Measurements from ENCODE around the gene GABBR2.

The GABBR2 gene

DNA sequence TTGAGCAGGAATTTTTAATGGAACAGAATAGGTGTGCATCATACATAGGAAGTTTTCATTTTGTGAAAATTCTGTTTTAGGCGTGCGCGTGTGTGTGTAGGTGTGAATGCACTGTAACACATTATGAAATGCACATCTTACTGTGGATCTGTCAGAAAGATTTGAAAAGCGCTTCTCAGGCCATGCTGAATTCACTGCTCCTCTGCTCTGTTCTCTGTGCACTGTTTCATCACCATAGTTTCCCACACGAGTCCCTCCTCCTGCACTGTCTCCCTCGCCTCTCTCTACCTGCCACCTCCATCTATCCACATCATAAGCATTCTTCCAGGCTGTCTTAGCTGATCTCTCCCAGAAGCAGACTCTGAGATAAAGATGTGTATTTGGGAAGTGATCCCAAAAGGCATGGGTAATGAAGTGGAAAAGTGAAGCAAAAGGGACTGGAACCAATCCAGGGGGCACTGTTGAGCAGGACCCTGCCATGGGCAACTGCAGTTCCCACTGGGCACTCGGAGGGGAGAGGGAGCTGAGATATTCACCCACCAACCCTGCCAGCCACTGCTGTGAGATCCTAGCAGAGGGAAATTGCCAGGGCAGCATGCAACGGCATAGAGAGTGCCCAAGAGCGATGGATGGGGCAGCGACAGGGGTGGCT is 65.9 kb downstream of the GABBR2 start:
- no peak for DNase-seq (ENCODE audit: low spot score)
- H3K27ac ChIP-seq = no peak overlapping the region
- TF ChIP-seq, protein P1, sequence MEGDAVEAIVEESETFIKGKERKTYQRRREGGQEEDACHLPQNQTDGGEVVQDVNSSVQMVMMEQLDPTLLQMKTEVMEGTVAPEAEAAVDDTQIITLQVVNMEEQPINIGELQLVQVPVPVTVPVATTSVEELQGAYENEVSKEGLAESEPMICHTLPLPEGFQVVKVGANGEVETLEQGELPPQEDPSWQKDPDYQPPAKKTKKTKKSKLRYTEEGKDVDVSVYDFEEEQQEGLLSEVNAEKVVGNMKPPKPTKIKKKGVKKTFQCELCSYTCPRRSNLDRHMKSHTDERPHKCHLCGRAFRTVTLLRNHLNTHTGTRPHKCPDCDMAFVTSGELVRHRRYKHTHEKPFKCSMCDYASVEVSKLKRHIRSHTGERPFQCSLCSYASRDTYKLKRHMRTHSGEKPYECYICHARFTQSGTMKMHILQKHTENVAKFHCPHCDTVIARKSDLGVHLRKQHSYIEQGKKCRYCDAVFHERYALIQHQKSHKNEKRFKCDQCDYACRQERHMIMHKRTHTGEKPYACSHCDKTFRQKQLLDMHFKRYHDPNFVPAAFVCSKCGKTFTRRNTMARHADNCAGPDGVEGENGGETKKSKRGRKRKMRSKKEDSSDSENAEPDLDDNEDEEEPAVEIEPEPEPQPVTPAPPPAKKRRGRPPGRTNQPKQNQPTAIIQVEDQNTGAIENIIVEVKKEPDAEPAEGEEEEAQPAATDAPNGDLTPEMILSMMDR (conservative IDR thresholded peaks at IDR 0.05; ENCODE audit: low read depth) = no peak
- POLR2A ChIA-PET (ENCODE audit: low non-redundant PET) = no interaction called here
- CTCF ChIA-PET = interaction anchor here (0.8 kb wide), 1 partner anchor 92 kb away, joined by 3 read pairs; no protein-coding TSS in a partner anchor

DNA sequence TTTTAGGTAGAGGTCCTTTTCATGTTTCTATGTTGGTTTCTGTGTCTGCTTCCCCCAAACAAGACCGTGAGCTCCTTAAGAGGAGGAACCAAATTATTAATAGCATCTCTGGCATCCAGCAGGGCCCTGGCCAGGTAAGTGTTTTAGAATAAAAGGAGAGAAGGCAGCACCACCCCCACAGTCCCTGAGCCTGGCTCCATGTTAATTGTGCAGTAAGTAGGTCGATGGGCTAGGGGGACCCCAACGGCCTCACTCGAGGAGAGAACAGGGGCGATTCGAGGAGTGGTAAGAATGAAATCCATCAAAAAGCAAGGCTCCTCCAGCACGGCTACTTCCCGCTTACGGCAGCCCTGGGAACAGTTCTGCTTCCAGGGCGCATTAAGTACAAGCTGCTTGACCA is 67.0 kb downstream of the GABBR2 start:
- ChIA-PET POLR2A (ENCODE audit: low non-redundant PET) (no interaction called here), CTCF (no interaction called here)
- TF ChIP-seq, protein P1 (conservative IDR thresholded peaks at IDR 0.05; ENCODE audit: low read depth) = no peak

DNA sequence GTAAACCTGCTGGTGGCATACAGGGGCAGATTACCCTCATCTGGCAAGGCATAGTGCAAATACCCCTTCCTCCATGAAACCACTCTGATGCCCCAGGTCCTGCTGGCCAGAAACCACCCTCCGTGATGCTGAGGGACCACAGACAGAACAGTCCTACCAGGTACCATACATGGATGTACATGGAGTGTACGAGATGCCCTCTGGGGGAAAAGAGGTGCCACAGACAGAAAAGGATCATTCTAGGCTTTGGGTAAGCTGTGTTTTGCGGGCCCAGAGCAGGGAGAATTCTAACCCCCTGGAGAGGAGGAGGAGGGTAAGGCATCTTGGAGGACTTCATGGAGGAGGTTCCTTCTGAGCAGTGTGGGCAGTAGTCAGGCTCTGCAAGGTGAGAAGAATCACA is 68.3 kb downstream of the GABBR2 start:
- CTCF ChIA-PET = no interaction called here

More for the DNA sequence above, 67.0 kb downstream of the GABBR2 start:
- no peak overlapping the region for H3K27ac ChIP-seq
- no peak for DNase-seq (ENCODE audit: low spot score)

DNA sequence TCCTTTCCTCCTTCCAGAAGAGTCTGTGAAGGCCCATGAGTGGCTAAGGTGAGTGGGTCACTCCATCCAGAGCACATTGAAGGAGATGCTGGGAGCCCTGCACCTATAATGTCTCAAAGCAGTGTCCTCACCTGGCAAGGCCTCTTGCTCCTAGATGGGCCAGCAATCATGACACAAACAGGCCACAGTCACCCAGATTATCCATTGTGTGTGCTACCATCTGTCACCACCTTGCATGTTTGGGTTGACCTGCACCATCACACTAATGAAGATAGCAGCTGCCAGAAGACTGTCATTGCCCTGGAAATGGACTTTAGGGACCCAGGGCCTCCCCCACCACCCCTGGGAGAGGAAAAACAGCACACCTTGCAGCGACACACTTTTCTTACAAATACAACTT is 69.6 kb downstream of the GABBR2 start:
- no peak for DNase-seq (ENCODE audit: low spot score)
- CTCF ChIA-PET = no interaction called here
- TF ChIP-seq, protein P1 (conservative IDR thresholded peaks at IDR 0.05; ENCODE audit: low read depth) = no peak
- no peak overlapping the region for H3K27ac ChIP-seq
- POLR2A ChIA-PET (ENCODE audit: low non-redundant PET) = no interaction called here

More for the DNA sequence above, 68.3 kb downstream of the GABBR2 start:
- H3K27ac ChIP-seq = no peak overlapping the region
- DNase-seq (ENCODE audit: low spot score) = no peak
- POLR2A ChIA-PET (ENCODE audit: low non-redundant PET) = no interaction called here
- TF ChIP-seq, protein P1 (conservative IDR thresholded peaks at IDR 0.05; ENCODE audit: low read depth) = no peak

DNA sequence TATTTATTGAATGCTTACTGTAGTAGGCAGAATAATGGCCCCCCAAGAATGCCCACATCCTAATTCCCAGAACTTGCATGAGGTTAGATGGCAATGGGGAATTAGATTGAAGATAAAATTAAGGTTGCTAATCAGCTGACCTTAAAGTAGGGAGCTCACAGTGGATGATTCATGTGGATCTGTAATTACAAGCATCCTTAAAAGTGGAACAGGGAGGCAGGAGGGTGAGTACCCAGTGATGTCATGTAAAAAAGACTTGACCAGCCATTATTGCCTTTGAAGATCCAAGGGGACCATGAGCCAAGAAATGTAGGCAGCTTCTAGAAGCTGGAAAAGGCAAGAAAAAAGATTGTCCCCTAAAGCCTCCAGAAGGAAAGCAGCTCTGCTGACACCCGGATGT is 71.4 kb downstream of the GABBR2 start:
- CTCF ChIA-PET = no interaction called here

DNA sequence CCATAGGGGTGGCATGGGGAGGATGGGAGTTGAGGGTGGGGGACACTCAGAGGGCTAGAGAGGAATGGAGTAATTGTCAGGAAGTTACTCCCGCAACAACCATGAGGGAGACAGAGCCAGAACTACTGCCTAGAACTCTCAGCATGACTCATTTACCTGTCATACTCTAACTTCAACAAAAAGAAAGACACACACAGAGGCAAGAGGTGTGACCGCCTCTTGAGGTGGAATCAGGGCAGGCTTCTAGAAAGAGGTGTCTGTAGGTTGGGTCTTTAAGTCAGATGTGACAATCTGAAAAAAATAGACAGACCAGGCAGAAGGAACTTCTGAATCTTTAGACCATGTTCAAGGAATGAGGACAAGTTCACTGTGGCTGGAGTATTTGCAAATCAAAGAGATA is 73.4 kb downstream of the GABBR2 start:
- ChIA-PET CTCF (no interaction called here), POLR2A (ENCODE audit: low non-redundant PET) (no interaction called here)
- H3K27ac ChIP-seq = no peak overlapping the region
- TF ChIP-seq, protein P1 (conservative IDR thresholded peaks at IDR 0.05; ENCODE audit: low read depth) = no peak
- peak; percentile 82 for DNase-seq (ENCODE audit: low spot score)

More for the DNA sequence above, 71.4 kb downstream of the GABBR2 start:
- no peak overlapping the region for H3K27ac ChIP-seq
- TF ChIP-seq, protein P1 (conservative IDR thresholded peaks at IDR 0.05; ENCODE audit: low read depth) = no peak
- DNase-seq (ENCODE audit: low spot score) = no peak
- POLR2A ChIA-PET (ENCODE audit: low non-redundant PET) = no interaction called here

Data from RWPE1 (cell line).